PC-3 (cell line): ENCODE data around the gene EXOSC10. TPM values are rescaled to one million over a fixed set of nuclear protein-coding genes. Genes with fewer than 3 reads are reported as not detected.

Source experiments
- ATAC-seq: fragments of 200-7000 bp; cut with Tn5 transposase; 2 replicates; pipeline ENCODE4 v1.9.1; 2020; ENCODE audit warnings: mild to moderate bottlenecking, moderate library complexity
- BruUV-seq: library from RNA; stranded (reverse); fragments of 400-500 nt; replicated peaks from 2 replicates; lab custom pipeline; 2021; lab: Mats Ljungman, UMichigan
- CTCF ChIA-PET: fragments of 300-600 bp; sonication (Branson Sonifier 250); formaldehyde crosslinking; loops from one replicate; lab custom pipeline; 2022; ENCODE audit warnings: antibody characterized with exemption; lab: Charles Lee
- POLR2A ChIA-PET: fragments of 300-600 bp; sonication (Branson Sonifier 250); formaldehyde crosslinking; loops from one replicate; lab custom pipeline; 2022; ENCODE audit warnings: antibody characterized with exemption; ENCODE audit not compliant: unreplicated experiment; lab: Charles Lee
- DNase-seq: peaks from one replicate; pipeline ENCODE4 v3.0.0-alpha.2; 2015
- H2AFZ ChIP-seq: fragments of 300-600 bp; sonication (generic); 2 replicates; pipeline ENCODE4 v1.6.0; 2016; ENCODE audit warnings: antibody characterized with exemption, low read length
- H3F3A ChIP-seq: fragments of 300-600 bp; sonication (generic); one replicate; pipeline ENCODE4 v1.6.0; 2017; ENCODE audit warnings: antibody characterized with exemption, low read length, control low read depth, mild to moderate bottlenecking; ENCODE audit not compliant: unreplicated experiment
- H3K27ac ChIP-seq: fragments of 300-600 bp; sonication (generic); 2 replicates; pipeline ENCODE4 v1.5.1; 2016; ENCODE audit warnings: mild to moderate bottlenecking, low read length
- H3K27me3 ChIP-seq: fragments of 300-600 bp; sonication (generic); 2 replicates; pipeline ENCODE4 v1.6.1; 2016; ENCODE audit warnings: low read length, mixed read lengths
- H3K36me3 ChIP-seq: fragments of 300-600 bp; sonication (generic); 2 replicates; pipeline ENCODE4 v1.6.1; 2016; ENCODE audit warnings: low read depth, mixed run types, low read length, mixed read lengths
- H3K4me1 ChIP-seq: fragments of 300-600 bp; sonication (generic); 2 replicates; pipeline ENCODE4 v1.5.1; 2016; ENCODE audit warnings: low read length; ENCODE audit not compliant: insufficient read depth
- H3K4me2 ChIP-seq: fragments of 300-600 bp; sonication (generic); 2 replicates; pipeline ENCODE4 v1.6.0; 2016; ENCODE audit warnings: low read length
- H3K4me3 ChIP-seq: fragments of 300-600 bp; sonication (generic); 2 replicates; pipeline ENCODE4 v1.5.1; 2016; ENCODE audit warnings: mild to moderate bottlenecking, low read length, mixed read lengths
- H3K79me2 ChIP-seq: fragments of 300-600 bp; sonication (generic); 2 replicates; pipeline ENCODE4 v1.6.1; 2017; ENCODE audit warnings: low read length, mixed read lengths
- H3K9ac ChIP-seq: fragments of 300-600 bp; sonication (generic); 2 replicates; pipeline ENCODE4 v1.6.0; 2016; ENCODE audit warnings: mild to moderate bottlenecking, low read length
- H3K9me2 ChIP-seq: fragments of 300-600 bp; sonication (generic); replicated peaks from 2 replicates; pipeline ENCODE4 v1.6.1; 2016; ENCODE audit warnings: mixed run types, low read length, mixed read lengths
- H3K9me3 ChIP-seq: fragments of 300-600 bp; sonication (generic); 2 replicates; pipeline ENCODE4 v1.6.1; 2016; ENCODE audit warnings: low read length, mixed read lengths
- H4K20me1 ChIP-seq: fragments of 300-600 bp; sonication (generic); 2 replicates; pipeline ENCODE4 v1.6.1; 2016; ENCODE audit warnings: low read length, mixed read lengths
- CTCF ChIP-seq: fragments of 300-600 bp; sonication (generic); conservative IDR thresholded peaks from 2 replicates; pipeline ENCODE4 v1.5.1; 2017; ENCODE audit warnings: antibody characterized with exemption, low read depth, mild to moderate bottlenecking, low read length
- EZH2 ChIP-seq: fragments of 300-600 bp; sonication (generic); IDR thresholded peaks from one replicate; pipeline ENCODE4 v1.6.1; 2017; ENCODE audit warnings: antibody characterized with exemption, mild to moderate bottlenecking, low read length; ENCODE audit not compliant: unreplicated experiment
- EZH2phosphoT487 ChIP-seq: fragments of 300-600 bp; sonication (generic); IDR thresholded peaks from 2 replicates; pipeline ENCODE4 v1.6.1; 2018; ENCODE audit warnings: mild to moderate bottlenecking, antibody characterized with exemption, low read length, borderline replicate concordance
- intact Hi-C: fragments of 100-400 bp; cut with micrococcal nuclease; formaldehyde crosslinking; loops from 2 replicates; pipeline ENCODE4 v1.9.0; 2023
- total RNA-seq: library from RNA; depleted of rRNA; stranded (reverse); fragments of >200 nt; gene quantifications from 2 replicates; pipeline ENCODE4 v1.2.3, GENCODE V29; 2014

EXOSC10 gene
- total RNA-seq, 1 experiment from 2014 or later = 96.3 TPM

- ATAC-seq (no peak), DNase-seq (no peak)
- Histone ChIP-seq H3K4me1 (peaks cover 36% of the 10 kb centered on the region), H3K4me2 (no peak overlapping the region), H3K9me3 (no peaks in the 10 kb centered on the region), H4K20me1 (no peaks in the 10 kb centered on the region), H3K4me3 (no peak overlapping the region), H3F3A (peaks cover 9% of the 10 kb centered on the region), H3K36me3 (peaks cover 49% of the 10 kb centered on the region), H3K9me2 (no peaks in the 10 kb centered on the region), H3K27ac (peak overlapping the region; percentile 84), H3K9ac (no peak overlapping the region), H3K27me3 (no peaks in the 10 kb centered on the region), H2AFZ (no peak overlapping the region), H3K79me2 (no peaks in the 10 kb centered on the region)
- ChIA-PET CTCF (no interaction called here), POLR2A (no interaction called here)
- no peak for TF ChIP-seq CTCF
- no peak for TF ChIP-seq EZH2phosphoT487
- TF ChIP-seq EZH2 = no peak
- intact Hi-C loops = no loop called here
- no TSS peak for BruUV-seq
These were observed 46.1 kb upstream of the EXOSC10 start for GRCh38 chr1:11145741-11146140.

GRCh38 chr1:11144570-11145256 lies 45.0 kb upstream of the EXOSC10 start:
- Histone ChIP-seq H3F3A (peaks cover 9% of the 10 kb centered on the region), H3K79me2 (no peaks in the 10 kb centered on the region), H3K4me1 (peaks cover 36% of the 10 kb centered on the region), H3K9ac (no peak overlapping the region), H3K27me3 (no peaks in the 10 kb centered on the region), H3K36me3 (peaks cover 44% of the 10 kb centered on the region), H3K4me2 (no peak overlapping the region), H4K20me1 (no peaks in the 10 kb centered on the region), H3K27ac (no peak overlapping the region), H3K4me3 (no peak overlapping the region), H3K9me3 (no peaks in the 10 kb centered on the region), H2AFZ (no peak overlapping the region), H3K9me2 (no peaks in the 10 kb centered on the region)
- DNase-seq = no peak
- POLR2A ChIA-PET = interaction anchor here (0.6 kb wide), 1 partner anchor 108 kb away, joined by 3 read pairs; no protein-coding TSS in a partner anchor
- no peak for TF ChIP-seq CTCF
- TF ChIP-seq EZH2 = no peak
- no peak for TF ChIP-seq EZH2phosphoT487
- no TSS peak for BruUV-seq
- no peak for ATAC-seq
- CTCF ChIA-PET = no interaction called here
- intact Hi-C loops = no loop called here

GRCh38 chr1:11143907-11144306 lies 44.2 kb upstream of the EXOSC10 start:
- H3K9ac ChIP-seq = no peak overlapping the region
- no peaks in the 10 kb centered on the region for H3K9me3 ChIP-seq
- no TSS peak for BruUV-seq

More at GRCh38 chr1:11143907-11144306, 44.2 kb upstream of the EXOSC10 start:
- H3F3A ChIP-seq = peaks cover 9% of the 10 kb centered on the region
- DNase-seq = no peak
- no peaks in the 10 kb centered on the region for H4K20me1 ChIP-seq
- no peak overlapping the region for H2AFZ ChIP-seq
- H3K27ac ChIP-seq = no peak overlapping the region
- intact Hi-C loops = no loop called here
- no peak for ATAC-seq
- H3K36me3 ChIP-seq = peaks cover 36% of the 10 kb centered on the region; the same call in 1 of the 2 replicates
- peaks cover 38% of the 10 kb centered on the region for H3K4me1 ChIP-seq
- no peaks in the 10 kb centered on the region for H3K9me2 ChIP-seq
- no peaks in the 10 kb centered on the region for H3K79me2 ChIP-seq
- no peak overlapping the region for H3K4me3 ChIP-seq
- ChIA-PET CTCF (no interaction called here), POLR2A (no interaction called here)
- no peak overlapping the region for H3K4me2 ChIP-seq
- no peaks in the 10 kb centered on the region for H3K27me3 ChIP-seq
- TF ChIP-seq CTCF = no peak
- TF ChIP-seq EZH2phosphoT487 = no peak
- no peak for TF ChIP-seq EZH2
